GM12878 (cell line): Measurements from ENCODE around the gene IGF2R. TPM values are rescaled to one million over a fixed set of nuclear protein-coding genes. Genes with fewer than 3 reads are reported as not detected.

ENCODE experiments used
- ATAC-seq: fragments of 200-7000 bp; cut with Tn5 transposase; 3 replicates; pipeline ENCODE4 v1.9.1; 2020; ENCODE audit warnings: mild to moderate bottlenecking, moderate library complexity
- BruUV-seq: library from RNA; stranded (reverse); fragments of 400-500 nt; replicated peaks from 2 replicates; lab custom pipeline; 2021; lab: Mats Ljungman, UMichigan
- CTCF ChIA-PET: fragments of 300-600 bp; sonication (Branson Sonifier 250); formaldehyde crosslinking; extraction: SDS; loops from one replicate; lab custom pipeline; 2021; ENCODE audit warnings: inconsistent platforms; lab: Yijun Ruan, JAX
- POLR2A ChIA-PET: fragments of 350-600 bp; formaldehyde crosslinking; extraction: SDS; loops from one replicate; lab custom pipeline; 2021; ENCODE audit warnings: inconsistent platforms; lab: Charles Lee
- RAD21 ChIA-PET: fragments of 300-600 bp; sonication (Branson Sonifier 250); formaldehyde crosslinking; loops from one replicate; lab custom pipeline; 2023; ENCODE audit warnings: antibody characterized with exemption; ENCODE audit not compliant: unreplicated experiment; lab: Charles Lee
- SMC1A ChIA-PET: fragments of 300-600 bp; sonication (Branson Sonifier 250); formaldehyde crosslinking; loops from one replicate; lab custom pipeline; 2023; ENCODE audit not compliant: unreplicated experiment, uncharacterized antibody; lab: Charles Lee
- DNase-seq: peaks from one replicate; pipeline ENCODE4 v3.0.0-alpha.2; 2011; ENCODE audit warnings: low read depth, low spot score
- FAIRE-seq: peaks from 3 replicates; lab custom pipeline; 2011; peaks lifted over from hg19 to GRCh38; lab: Jason Lieb, UNC
- H2AFZ ChIP-seq: 2 replicates; pipeline ENCODE4 v1.6.0; 2011; ENCODE audit warnings: low read depth, low read length, control low read depth; ENCODE audit not compliant: control insufficient read depth
- H3K27ac ChIP-seq: 2 replicates; pipeline ENCODE4 v1.5.1; 2011; ENCODE audit warnings: control low read depth; ENCODE audit not compliant: control insufficient read depth, insufficient read depth
- H3K27me3 ChIP-seq, 2 experiments: replicated peaks in 1 of 2; 2 replicates each; pipeline versions ENCODE4 v1.6.0 to v1.6.1; 2011; ENCODE audit warnings: low read length in 1 of 2; ENCODE audit not compliant: control insufficient read depth in 2 of 2, insufficient read depth in 2 of 2
- H3K36me3 ChIP-seq, 2 experiments: 2 replicates each; pipeline ENCODE4 v1.5.1; 2011; ENCODE audit warnings: low read length in 1 of 2; ENCODE audit not compliant: control insufficient read depth in 2 of 2, insufficient read depth in 2 of 2
- H3K4me1 ChIP-seq: 2 replicates; pipeline ENCODE4 v1.6.1; 2011; ENCODE audit warnings: mild to moderate bottlenecking, low read length, moderate library complexity, mixed read lengths; ENCODE audit not compliant: control insufficient read depth, insufficient read depth
- H3K4me2 ChIP-seq: 2 replicates; pipeline ENCODE4 v1.6.0; 2011; ENCODE audit warnings: control low read depth; ENCODE audit not compliant: control insufficient read depth, insufficient read depth
- H3K4me3 ChIP-seq: fragments of 200-600 bp; sonication (generic); 2 replicates; pipeline ENCODE4 v1.5.1; 2016
- H3K79me2 ChIP-seq: 2 replicates; pipeline ENCODE4 v1.6.0; 2011; ENCODE audit warnings: low read length; ENCODE audit not compliant: control insufficient read depth, insufficient read depth
- H3K9ac ChIP-seq: 2 replicates; pipeline ENCODE4 v1.8.0; 2011; ENCODE audit warnings: low read length, control low read depth, mixed read lengths; ENCODE audit not compliant: control insufficient read depth, insufficient read depth
- H3K9me3 ChIP-seq: replicated peaks from 3 replicates; pipeline ENCODE4 v1.5.1; 2011; ENCODE audit warnings: mild to moderate bottlenecking, low read length; ENCODE audit not compliant: control insufficient read depth, insufficient read depth
- H4K20me1 ChIP-seq: 2 replicates; pipeline ENCODE4 v1.6.0; 2011; ENCODE audit not compliant: control insufficient read depth, insufficient read depth
- IKZF1 ChIP-seq: fragments of 450-650 bp; conservative IDR thresholded peaks from 2 replicates; pipeline ENCODE4 v1.6.1; 2017; ENCODE audit warnings: antibody characterized with exemption, mild to moderate bottlenecking
- MEF2B ChIP-seq: fragments of 450-650 bp; IDR thresholded peaks from 2 replicates; pipeline ENCODE4 v1.6.1; 2018; ENCODE audit warnings: mild to moderate bottlenecking, moderate library complexity; ENCODE audit not compliant: partially characterized antibody, poor library complexity, severe bottlenecking
- MTA2 ChIP-seq: fragments of 450-650 bp; IDR thresholded peaks from 2 replicates; pipeline ENCODE4 v1.6.1; 2016; ENCODE audit warnings: low read depth, mild to moderate bottlenecking, moderate library complexity
- RUNX3 ChIP-seq: IDR thresholded peaks from 2 replicates; pipeline ENCODE4 v1.6.1; 2012; ENCODE audit warnings: low read length, inconsistent platforms
- SMC3 ChIP-seq: IDR thresholded peaks from 2 replicates; pipeline ENCODE4 v1.6.1; 2011; ENCODE audit warnings: low read length, improper control_type of control experiment, borderline replicate concordance
- ZNF24 ChIP-seq: fragments of 450-650 bp; IDR thresholded peaks from 2 replicates; pipeline ENCODE4 v1.6.1; 2017; ENCODE audit warnings: antibody characterized with exemption, mild to moderate bottlenecking
- ZZZ3 ChIP-seq: IDR thresholded peaks from 2 replicates; pipeline ENCODE4 v1.6.1; 2011; ENCODE audit warnings: low read depth; ENCODE audit not compliant: control insufficient read depth, insufficient read length
- WGBS: methylation state at CpG from one replicate; pipeline ENCODE4 v1.1.6; 2016; ENCODE audit warnings: low lambda C conversion rate; ENCODE audit not compliant: insufficient replicate concordance, insufficient coverage; ENCODE audit errors: missing lambda C conversion rate; 5-methylcytosine and 5-hydroxymethylcytosine counted together
- in situ Hi-C: fragments of 300-500 bp; cut with MboI; formaldehyde crosslinking; loops from 9 replicates; pipeline ENCODE4 v1.14.3; 2018; ENCODE audit warnings: mixed read lengths
- intact Hi-C: fragments of 100-400 bp; cut with micrococcal nuclease; formaldehyde crosslinking; loops from one replicate; pipeline ENCODE4 v1.14.2; 2022; ENCODE audit not compliant: unreplicated experiment
- polyA plus RNA-seq, 11 experiments: library from polyadenylated mRNA; depleted of rRNA in 4 of 11; unstranded in 6 of 11; stranded (reverse) in 5 of 11; fragments of >200 nt; fragmentation: Nextera tagmentation in 4 of 11; fragmentation: Illumina TruSeq in 1 of 11; extraction: Ambion mirVana in 4 of 11; extraction: Trizol in 1 of 11; gene quantifications; 1 replicate in 1 of 11; 2 replicates in 10 of 11; pipeline versions ENCODE4 v1.2.1 to v1.2.3, GENCODE V29; 2011 to 2016; ENCODE audit warnings: inconsistent platforms in 2 of 11, missing spikeins in 2 of 11, low read depth in 1 of 11
- total RNA-seq, 4 experiments: library from RNA; depleted of rRNA in 3 of 4; stranded (reverse); fragments of >200 nt in 3 of 4; fragmentation: Illumina TruSeq in 1 of 4; extraction: Trizol in 1 of 4; gene quantifications; 2 replicates each; pipeline versions ENCODE4 v1.2.1 to v1.2.3, GENCODE V29; 2013 to 2021
- TF ChIP-seq, protein P1 (sequence below): IDR thresholded peaks from 2 replicates; pipeline ENCODE4 v1.6.1; 2011; ENCODE audit warnings: mild to moderate bottlenecking, low read depth, low read length, moderate library complexity; ENCODE audit not compliant: insufficient replicate concordance
- TF ChIP-seq, protein P2 (sequence below): IDR thresholded peaks from 2 replicates; pipeline ENCODE4 v1.6.1; 2012; ENCODE audit warnings: mild to moderate bottlenecking, low read depth, low read length

IGF2R gene
- total and polyA plus RNA-seq, 10 of the 15 experiments (the other 5 are each of a cell fraction or from before 2014, with no cell fraction given): 1.00 to 40.1 (median 16.8) TPM

DNA sequence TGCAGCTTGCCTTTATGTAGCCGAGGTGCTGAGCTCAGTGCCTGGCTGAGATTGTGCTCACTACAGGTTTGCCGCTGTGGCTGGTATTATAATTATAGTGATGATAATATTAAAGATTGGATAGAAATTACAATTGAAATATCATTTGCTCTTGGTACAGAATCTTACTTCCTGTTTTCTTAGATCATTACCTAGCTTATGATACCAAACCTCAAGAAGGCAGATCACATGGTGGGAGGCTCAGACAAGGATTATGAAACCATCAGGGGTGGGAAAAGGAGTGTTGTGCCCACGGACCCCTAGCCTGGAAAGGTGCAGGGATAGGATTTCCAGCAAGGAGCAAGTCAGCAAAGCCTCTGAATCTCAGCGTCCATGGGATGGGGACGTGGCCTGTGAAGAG lies 70.6 kb downstream of the IGF2R start:
- in situ Hi-C loops: no loop called here
- H3K4me1 ChIP-seq: no peaks in the 10 kb centered on the region
- POLR2A ChIA-PET: interaction anchor here (1.2 kb wide), 1 partner anchor 65 kb away, joined by 3 read pairs; no protein-coding TSS in a partner anchor
- no TSS peak for BruUV-seq
- no peak overlapping the region for H3K4me2 ChIP-seq
- intact Hi-C loops: no loop called here
- H4K20me1 ChIP-seq: no peaks in the 10 kb centered on the region
- WGBS: 98% methylated on average over 5 of the region's 5 CpGs
- no peak overlapping the region for H2AFZ ChIP-seq
- H3K36me3 ChIP-seq: peaks cover 17 to 27% of the 10 kb centered on the region in 2 experiments
- CTCF ChIA-PET: interaction anchor here (0.7 to 1.8 kb wide), 3 partner anchors 16 to 65 kb away, joined by 3 to 4 read pairs (median 4); no protein-coding TSS in a partner anchor
- RAD21 ChIA-PET: no interaction called here
- H3K27me3 ChIP-seq: no peaks in the 10 kb centered on the region
- SMC1A ChIA-PET: interaction anchor here (1.0 to 1.2 kb wide), 2 partner anchors 61 to 66 kb away, joined by 4 read pairs; no protein-coding TSS in a partner anchor
- no peak overlapping the region for H3K9ac ChIP-seq
- H3K27ac ChIP-seq: no peak overlapping the region
- no peaks in the 10 kb centered on the region for H3K79me2 ChIP-seq
- DNase-seq: no peak
- H3K4me3 ChIP-seq: no peak overlapping the region
- no peak for FAIRE-seq
- peak; percentile 47 for ATAC-seq
- no peaks in the 10 kb centered on the region for H3K9me3 ChIP-seq
- TF ChIP-seq SMC3 (no peak), ZNF24 (no peak), RUNX3 (no peak), IKZF1 (no peak), ZZZ3 (no peak), MTA2 (no peak), MEF2B (no peak)
- TF ChIP-seq, protein P1, sequence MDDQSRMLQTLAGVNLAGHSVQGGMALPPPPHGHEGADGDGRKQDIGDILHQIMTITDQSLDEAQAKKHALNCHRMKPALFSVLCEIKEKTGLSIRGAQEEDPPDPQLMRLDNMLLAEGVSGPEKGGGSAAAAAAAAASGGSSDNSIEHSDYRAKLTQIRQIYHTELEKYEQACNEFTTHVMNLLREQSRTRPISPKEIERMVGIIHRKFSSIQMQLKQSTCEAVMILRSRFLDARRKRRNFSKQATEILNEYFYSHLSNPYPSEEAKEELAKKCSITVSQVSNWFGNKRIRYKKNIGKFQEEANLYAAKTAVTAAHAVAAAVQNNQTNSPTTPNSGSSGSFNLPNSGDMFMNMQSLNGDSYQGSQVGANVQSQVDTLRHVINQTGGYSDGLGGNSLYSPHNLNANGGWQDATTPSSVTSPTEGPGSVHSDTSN: no peak
- TF ChIP-seq, protein P2, sequence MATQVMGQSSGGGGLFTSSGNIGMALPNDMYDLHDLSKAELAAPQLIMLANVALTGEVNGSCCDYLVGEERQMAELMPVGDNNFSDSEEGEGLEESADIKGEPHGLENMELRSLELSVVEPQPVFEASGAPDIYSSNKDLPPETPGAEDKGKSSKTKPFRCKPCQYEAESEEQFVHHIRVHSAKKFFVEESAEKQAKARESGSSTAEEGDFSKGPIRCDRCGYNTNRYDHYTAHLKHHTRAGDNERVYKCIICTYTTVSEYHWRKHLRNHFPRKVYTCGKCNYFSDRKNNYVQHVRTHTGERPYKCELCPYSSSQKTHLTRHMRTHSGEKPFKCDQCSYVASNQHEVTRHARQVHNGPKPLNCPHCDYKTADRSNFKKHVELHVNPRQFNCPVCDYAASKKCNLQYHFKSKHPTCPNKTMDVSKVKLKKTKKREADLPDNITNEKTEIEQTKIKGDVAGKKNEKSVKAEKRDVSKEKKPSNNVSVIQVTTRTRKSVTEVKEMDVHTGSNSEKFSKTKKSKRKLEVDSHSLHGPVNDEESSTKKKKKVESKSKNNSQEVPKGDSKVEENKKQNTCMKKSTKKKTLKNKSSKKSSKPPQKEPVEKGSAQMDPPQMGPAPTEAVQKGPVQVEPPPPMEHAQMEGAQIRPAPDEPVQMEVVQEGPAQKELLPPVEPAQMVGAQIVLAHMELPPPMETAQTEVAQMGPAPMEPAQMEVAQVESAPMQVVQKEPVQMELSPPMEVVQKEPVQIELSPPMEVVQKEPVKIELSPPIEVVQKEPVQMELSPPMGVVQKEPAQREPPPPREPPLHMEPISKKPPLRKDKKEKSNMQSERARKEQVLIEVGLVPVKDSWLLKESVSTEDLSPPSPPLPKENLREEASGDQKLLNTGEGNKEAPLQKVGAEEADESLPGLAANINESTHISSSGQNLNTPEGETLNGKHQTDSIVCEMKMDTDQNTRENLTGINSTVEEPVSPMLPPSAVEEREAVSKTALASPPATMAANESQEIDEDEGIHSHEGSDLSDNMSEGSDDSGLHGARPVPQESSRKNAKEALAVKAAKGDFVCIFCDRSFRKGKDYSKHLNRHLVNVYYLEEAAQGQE: no peak
